NCI-H748 treated with DMSO at 0.1 percent for 48 hours (cell line): Measurements from ENCODE around the gene TMEM63A.
"Not testable (repeated sequence)": the region's sequence is repeated elsewhere in the genome, so short reads cannot be mapped to it uniquely, and the experiment has no call there.

Experiments used
- DNase-seq: peaks from one replicate; lab custom pipeline; 2025; lab: John Stamatoyannopoulos, UW

Gene TMEM63A

GRCh38 chr1:225908773-225909172, 26.6 kb upstream of the TMEM63A start:
- peak; percentile 77 for DNase-seq

GRCh38 chr1:225908013-225908640, 25.9 kb upstream of the TMEM63A start:
- DNase-seq = no peak

- no peak for DNase-seq
These were observed 25.2 kb upstream of the TMEM63A start for GRCh38 chr1:225907341-225907740.

- DNase-seq = no peak
These were observed 24.3 kb upstream of the TMEM63A start for GRCh38 chr1:225906467-225906866.

- DNase-seq = no peak
These were observed 21.4 kb upstream of the TMEM63A start for GRCh38 chr1:225903623-225904022.

GRCh38 chr1:225899044-225899925, 17.1 kb upstream of the TMEM63A start:
- no peak for DNase-seq

GRCh38 chr1:225897595-225898514, 15.7 kb upstream of the TMEM63A start:
- DNase-seq = peak; percentile 33

GRCh38 chr1:225896937-225897549, 14.9 kb upstream of the TMEM63A start:
- no peak for DNase-seq

- no peak for DNase-seq
These were observed 14.3 kb upstream of the TMEM63A start for GRCh38 chr1:225896494-225896893.

GRCh38 chr1:225892307-225892706, 10.1 kb upstream of the TMEM63A start:
- DNase-seq = no peak

GRCh38 chr1:225891229-225891972, 9.2 kb upstream of the TMEM63A start:
- DNase-seq = no peak

- DNase-seq = no peak
These were observed 8.4 kb upstream of the TMEM63A start for GRCh38 chr1:225890346-225891228.

- DNase-seq = no peak
These were observed 7.6 kb upstream of the TMEM63A start for GRCh38 chr1:225889743-225890142.

- no peak for DNase-seq
These were observed 6.9 kb upstream of the TMEM63A start, which contains the start of gene LEFTY1 for GRCh38 chr1:225888898-225889601. TSS of gene LEFTY1 (minus strand) at chr1:225889146. CDS start at chr1:225889066, 80 bp downstream.

GRCh38 chr1:225888289-225888897, 6.2 kb upstream of the TMEM63A start:
- no peak for DNase-seq

- not testable (repeated sequence) for DNase-seq
These were observed 5.5 kb upstream of the TMEM63A start for GRCh38 chr1:225887554-225888288.

- no peak for DNase-seq
These were observed 4.8 kb upstream of the TMEM63A start for GRCh38 chr1:225887030-225887314.
